Thyroid gland (tissue), 4 donors: ENCODE measurements around the gene RPS6KL1.

ENCODE experiments used
- POLR2A ChIP-seq, 2 donors: fragments of 450-650 bp; IDR thresholded peaks; one replicate each; pipeline ENCODE4 v1.6.1; 2017; ENCODE audit warnings: antibody characterized with exemption in 2 of 2, mild to moderate bottlenecking in 2 of 2, moderate library complexity in 1 of 2
- TF ChIP-seq, protein P1 (sequence below), 6 experiments: fragments of 200-600 bp in 3 of 6; fragments of 450-650 bp in 3 of 6; sonication (generic) in 3 of 6; IDR thresholded peaks; one replicate each; pipeline ENCODE4 v1.5.1; 2016 to 2019; ENCODE audit warnings: antibody characterized with exemption in 6 of 6, mild to moderate bottlenecking in 2 of 6, inconsistent platforms in 1 of 6, moderate library complexity in 1 of 6

GRCh38 chr14:74949191-74949601 lies 26.1 kb upstream of the RPS6KL1 start:
- TF ChIP-seq, protein P1, sequence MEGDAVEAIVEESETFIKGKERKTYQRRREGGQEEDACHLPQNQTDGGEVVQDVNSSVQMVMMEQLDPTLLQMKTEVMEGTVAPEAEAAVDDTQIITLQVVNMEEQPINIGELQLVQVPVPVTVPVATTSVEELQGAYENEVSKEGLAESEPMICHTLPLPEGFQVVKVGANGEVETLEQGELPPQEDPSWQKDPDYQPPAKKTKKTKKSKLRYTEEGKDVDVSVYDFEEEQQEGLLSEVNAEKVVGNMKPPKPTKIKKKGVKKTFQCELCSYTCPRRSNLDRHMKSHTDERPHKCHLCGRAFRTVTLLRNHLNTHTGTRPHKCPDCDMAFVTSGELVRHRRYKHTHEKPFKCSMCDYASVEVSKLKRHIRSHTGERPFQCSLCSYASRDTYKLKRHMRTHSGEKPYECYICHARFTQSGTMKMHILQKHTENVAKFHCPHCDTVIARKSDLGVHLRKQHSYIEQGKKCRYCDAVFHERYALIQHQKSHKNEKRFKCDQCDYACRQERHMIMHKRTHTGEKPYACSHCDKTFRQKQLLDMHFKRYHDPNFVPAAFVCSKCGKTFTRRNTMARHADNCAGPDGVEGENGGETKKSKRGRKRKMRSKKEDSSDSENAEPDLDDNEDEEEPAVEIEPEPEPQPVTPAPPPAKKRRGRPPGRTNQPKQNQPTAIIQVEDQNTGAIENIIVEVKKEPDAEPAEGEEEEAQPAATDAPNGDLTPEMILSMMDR (IDR thresholded peaks at IDR 0.05): no peak
- no peak for TF ChIP-seq POLR2A (IDR thresholded peaks at IDR 0.05)
